Hypothalamus (tissue), 51 donors: ENCODE results near the gene ATAT1.
A peak's percentile ranks its signal among the peaks of the same experiment; 100 is the strongest.

Source experiments
- DNase-seq, 51 donors: peaks; one replicate each; lab custom pipeline; 2025; lab: John Stamatoyannopoulos, UW

The ATAT1 gene

GRCh38 chr6:30682143-30683117 is 55.8 kb downstream of the ATAT1 start:
- DNase-seq = peak in 37 of 51 donors; percentile 7 to 66 (median 31)

- DNase-seq = peak in 2 of 51 donors; percentile 8 to 13
Measured at GRCh38 chr6:30683183-30683979, 56.7 kb downstream of the ATAT1 start.

- no peak for DNase-seq
Measured at GRCh38 chr6:30683980-30684338, 57.3 kb downstream of the ATAT1 start.

- DNase-seq = peak in 12 of 51 donors; percentile 9 to 34 (median 19)
Measured at GRCh38 chr6:30684386-30685156, 57.9 kb downstream of the ATAT1 start.

- no peak for DNase-seq
Measured at GRCh38 chr6:30685157-30686008, 58.7 kb downstream of the ATAT1 start.

GRCh38 chr6:30686009-30686907 is 59.6 kb downstream of the ATAT1 start, which contains the start of gene PPP1R18:
TSS of gene PPP1R18 (minus strand) at chr6:30686645. CDS start at chr6:30686018, 627 bp downstream.
- DNase-seq = peak in 40 of 51 donors; percentile 16 to 78 (median 42)

- peak in 45 of 51 donors; percentile 21 to 84 (median 58) for DNase-seq
Measured at GRCh38 chr6:30686908-30687658, 60.4 kb downstream of the ATAT1 start.

GRCh38 chr6:30687659-30688431 is 61.2 kb downstream of the ATAT1 start:
- DNase-seq = peak in 7 of 51 donors; percentile 4 to 41 (median 16)

- DNase-seq = no peak
Measured at GRCh38 chr6:30688569-30688968, 61.9 kb downstream of the ATAT1 start.

GRCh38 chr6:30689022-30689865 is 62.6 kb downstream of the ATAT1 start:
- DNase-seq = no peak

- DNase-seq = no peak
Measured at GRCh38 chr6:30689985-30690384, 63.3 kb downstream of the ATAT1 start.

GRCh38 chr6:30690403-30691207 is 63.9 kb downstream of the ATAT1 start, which contains the start of gene NRM:
TSS of gene NRM (minus strand) at chr6:30690984. CDS start at chr6:30690974, 10 bp downstream.
- peak in 48 of 51 donors; percentile 38 to 92 (median 70) for DNase-seq

GRCh38 chr6:30691208-30691847 is 64.7 kb downstream of the ATAT1 start:
- DNase-seq = no peak
